HEK293 (cell line): ENCODE measurements around the gene TEPSIN.

Source experiments
- TF ChIP-seq, protein P1 (sequence below): fragments of 450-650 bp; formaldehyde crosslinking; IDR thresholded peaks from 2 replicates; pipeline ENCODE4 v1.5.1; 2016; ENCODE audit warnings: missing biosample characterization, missing genetic modification characterization
- TF ChIP-seq, protein P2 (sequence below): fragments of 450-650 bp; formaldehyde crosslinking; IDR thresholded peaks from 2 replicates; pipeline ENCODE4 v1.5.1; 2016; ENCODE audit warnings: missing biosample characterization, missing genetic modification characterization

DNA sequence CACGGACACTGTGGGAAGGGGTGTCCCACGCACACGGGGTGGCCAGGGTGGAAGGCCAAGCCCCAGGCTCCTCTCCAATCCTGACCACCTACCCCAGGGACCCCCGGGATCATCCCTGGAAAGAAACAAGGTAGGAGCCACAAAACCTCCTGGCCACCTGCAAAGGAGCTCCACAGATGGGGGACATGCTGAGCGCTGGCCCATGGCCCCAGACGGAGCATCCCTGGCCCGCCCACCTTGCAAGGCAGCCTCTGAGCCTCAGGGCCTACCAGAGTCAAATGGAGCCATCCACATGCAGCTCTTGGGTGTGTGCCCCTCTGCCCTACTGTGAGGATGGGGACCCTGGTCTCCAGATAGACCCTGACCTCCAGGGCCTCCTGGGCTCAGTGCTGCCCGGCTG is 40.0 kb upstream of the TEPSIN start:
- TF ChIP-seq, protein P1, sequence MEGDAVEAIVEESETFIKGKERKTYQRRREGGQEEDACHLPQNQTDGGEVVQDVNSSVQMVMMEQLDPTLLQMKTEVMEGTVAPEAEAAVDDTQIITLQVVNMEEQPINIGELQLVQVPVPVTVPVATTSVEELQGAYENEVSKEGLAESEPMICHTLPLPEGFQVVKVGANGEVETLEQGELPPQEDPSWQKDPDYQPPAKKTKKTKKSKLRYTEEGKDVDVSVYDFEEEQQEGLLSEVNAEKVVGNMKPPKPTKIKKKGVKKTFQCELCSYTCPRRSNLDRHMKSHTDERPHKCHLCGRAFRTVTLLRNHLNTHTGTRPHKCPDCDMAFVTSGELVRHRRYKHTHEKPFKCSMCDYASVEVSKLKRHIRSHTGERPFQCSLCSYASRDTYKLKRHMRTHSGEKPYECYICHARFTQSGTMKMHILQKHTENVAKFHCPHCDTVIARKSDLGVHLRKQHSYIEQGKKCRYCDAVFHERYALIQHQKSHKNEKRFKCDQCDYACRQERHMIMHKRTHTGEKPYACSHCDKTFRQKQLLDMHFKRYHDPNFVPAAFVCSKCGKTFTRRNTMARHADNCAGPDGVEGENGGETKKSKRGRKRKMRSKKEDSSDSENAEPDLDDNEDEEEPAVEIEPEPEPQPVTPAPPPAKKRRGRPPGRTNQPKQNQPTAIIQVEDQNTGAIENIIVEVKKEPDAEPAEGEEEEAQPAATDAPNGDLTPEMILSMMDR (tag by site-specific recombination) = no peak
- TF ChIP-seq, protein P2, sequence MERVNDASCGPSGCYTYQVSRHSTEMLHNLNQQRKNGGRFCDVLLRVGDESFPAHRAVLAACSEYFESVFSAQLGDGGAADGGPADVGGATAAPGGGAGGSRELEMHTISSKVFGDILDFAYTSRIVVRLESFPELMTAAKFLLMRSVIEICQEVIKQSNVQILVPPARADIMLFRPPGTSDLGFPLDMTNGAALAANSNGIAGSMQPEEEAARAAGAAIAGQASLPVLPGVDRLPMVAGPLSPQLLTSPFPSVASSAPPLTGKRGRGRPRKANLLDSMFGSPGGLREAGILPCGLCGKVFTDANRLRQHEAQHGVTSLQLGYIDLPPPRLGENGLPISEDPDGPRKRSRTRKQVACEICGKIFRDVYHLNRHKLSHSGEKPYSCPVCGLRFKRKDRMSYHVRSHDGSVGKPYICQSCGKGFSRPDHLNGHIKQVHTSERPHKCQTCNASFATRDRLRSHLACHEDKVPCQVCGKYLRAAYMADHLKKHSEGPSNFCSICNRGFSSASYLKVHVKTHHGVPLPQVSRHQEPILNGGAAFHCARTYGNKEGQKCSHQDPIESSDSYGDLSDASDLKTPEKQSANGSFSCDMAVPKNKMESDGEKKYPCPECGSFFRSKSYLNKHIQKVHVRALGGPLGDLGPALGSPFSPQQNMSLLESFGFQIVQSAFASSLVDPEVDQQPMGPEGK (tag by site-specific recombination) = no peak
